HepG2 (cell line): ENCODE data around the gene APPBP2. TPM values are rescaled to one million over a fixed set of nuclear protein-coding genes. Genes with fewer than 3 reads are reported as not detected.
A peak's percentile ranks its signal among the peaks of the same experiment; 100 is the strongest.
"Not testable (repeated sequence)": the region's sequence is repeated elsewhere in the genome, so short reads cannot be mapped to it uniquely, and the experiment has no call there.

Experiments used
- ATAC-seq: fragments of 200-7000 bp; cut with Tn5 transposase; 3 replicates; pipeline ENCODE4 v1.9.1; 2020; ENCODE audit warnings: mild to moderate bottlenecking, moderate library complexity
- BruUV-seq: library from RNA; stranded (reverse); fragments of 400-500 nt; replicated peaks from 2 replicates; lab custom pipeline; 2021; lab: Mats Ljungman, UMichigan
- CTCF ChIA-PET: fragments of 300-600 bp; formaldehyde crosslinking; extraction: SDS; loops from one replicate; lab custom pipeline; 2021; ENCODE audit warnings: low total read pairs, inconsistent platforms, low intra/inter-chr PET ratio; lab: Yijun Ruan, JAX
- POLR2A ChIA-PET: fragments of 350-600 bp; sonication (Branson Sonifier 250); formaldehyde crosslinking; loops from one replicate; lab custom pipeline; 2020; ENCODE audit warnings: antibody characterized with exemption, inconsistent platforms; lab: Yijun Ruan, JAX
- DNase-seq: peaks from one replicate; pipeline ENCODE4 v3.0.0-alpha.2; 2015; ENCODE audit warnings: low spot score
- FAIRE-seq: peaks from 3 replicates; lab custom pipeline; 2011; peaks lifted over from hg19 to GRCh38; lab: Jason Lieb, UNC
- H2AFZ ChIP-seq: one replicate; pipeline ENCODE4 v1.6.1; 2011; ENCODE audit warnings: low read length, inconsistent platforms
- H3K27ac ChIP-seq: fragments of 300-600 bp; 3 replicates; pipeline ENCODE4 v1.8.0; 2011; ENCODE audit warnings: mixed run types, mild to moderate bottlenecking, mixed read lengths, low read length, inconsistent platforms; ENCODE audit not compliant: insufficient read depth; ENCODE audit errors: extremely low read length
- H3K27me3 ChIP-seq, 2 experiments: fragments of 200-600 bp in 1 of 2; 2 replicates in 1 of 2; 3 replicates in 1 of 2; pipeline versions ENCODE4 v1.6.0 to v1.8.0; 2011; ENCODE audit warnings: low read length in 2 of 2, mild to moderate bottlenecking in 2 of 2, moderate library complexity in 2 of 2, inconsistent platforms in 1 of 2; ENCODE audit not compliant: insufficient read depth in 2 of 2, control insufficient read depth in 1 of 2
- H3K36me3 ChIP-seq, 2 experiments: fragments of 200-600 bp in 1 of 2; replicated peaks in 1 of 2; 2 replicates in 1 of 2; 3 replicates in 1 of 2; pipeline versions ENCODE4 v1.5.1 to v1.8.0; 2011; ENCODE audit warnings: low read length in 2 of 2, inconsistent platforms in 1 of 2; ENCODE audit not compliant: insufficient read depth in 2 of 2, control insufficient read depth in 1 of 2
- H3K4me1 ChIP-seq: 2 replicates; pipeline ENCODE4 v1.5.1; 2012; ENCODE audit warnings: low read length, inconsistent platforms; ENCODE audit not compliant: insufficient read depth
- H3K4me2 ChIP-seq: 2 replicates; pipeline ENCODE4 v1.6.0; 2011; ENCODE audit warnings: low read depth, low read length, inconsistent platforms
- H3K4me3 ChIP-seq, 3 experiments: fragments of 200-600 bp in 1 of 3; sonication (generic), shearing (Covaris generic) in 1 of 3; replicated peaks in 1 of 3; 2 replicates each; pipeline ENCODE4 v1.5.1; 2011 to 2016; ENCODE audit warnings: low read length in 3 of 3, inconsistent platforms in 2 of 3, low read depth in 2 of 3, mild to moderate bottlenecking in 2 of 3, control low read depth in 1 of 3, mixed read lengths in 1 of 3; ENCODE audit not compliant: insufficient read depth in 1 of 3
- H3K79me2 ChIP-seq: one replicate; pipeline ENCODE4 v1.6.1; 2011; ENCODE audit warnings: low read length, inconsistent platforms; ENCODE audit not compliant: insufficient read depth
- H3K9ac ChIP-seq: 2 replicates; pipeline ENCODE4 v1.6.0; 2011; ENCODE audit warnings: mild to moderate bottlenecking, low read depth, low read length, inconsistent platforms; ENCODE audit not compliant: insufficient read depth
- H3K9me3 ChIP-seq: 2 replicates; pipeline ENCODE4 v1.5.1; 2012; ENCODE audit warnings: mild to moderate bottlenecking, low read length
- H4K20me1 ChIP-seq: 2 replicates; pipeline ENCODE4 v1.6.0; 2011; ENCODE audit warnings: inconsistent platforms, mild to moderate bottlenecking, low read length, moderate library complexity; ENCODE audit not compliant: insufficient read depth
- ATF7 ChIP-seq, 2 experiments: fragments of 450-650 bp in 1 of 2; sonication (generic) in 1 of 2; formaldehyde crosslinking in 1 of 2; IDR thresholded peaks; 2 replicates each; pipeline versions ENCODE4 v1.4.0 to v1.6.1; 2016 to 2020; ENCODE audit warnings: antibody characterized with exemption in 1 of 2, mild to moderate bottlenecking in 1 of 2, missing genetic modification reagents in 1 of 2
- CREB1 ChIP-seq, 2 experiments: fragments of 450-650 bp in 1 of 2; IDR thresholded peaks; 2 replicates each; pipeline ENCODE4 v1.6.1; 2016 to 2017; ENCODE audit warnings: control low read depth in 1 of 2, mild to moderate bottlenecking in 1 of 2, missing compliant biosample characterization in 1 of 2, missing genetic modification characterization in 1 of 2
- MXD4 ChIP-seq: IDR thresholded peaks from 2 replicates; pipeline ENCODE4 v1.6.1; 2016; ENCODE audit warnings: mild to moderate bottlenecking, missing biosample characterization, missing genetic modification reagents
- SMAD3 ChIP-seq: sonication (generic); formaldehyde crosslinking; IDR thresholded peaks from 2 replicates; pipeline ENCODE4 v1.4.0; 2020; ENCODE audit warnings: missing genetic modification reagents
- TCF12 ChIP-seq, 2 experiments: fragments of 450-650 bp in 1 of 2; sonication (generic) in 1 of 2; formaldehyde crosslinking in 1 of 2; IDR thresholded peaks; 2 replicates each; pipeline versions ENCODE4 v1.6.1 to v1.8.0; 2017 to 2022; ENCODE audit warnings: antibody characterized with exemption in 1 of 2, mild to moderate bottlenecking in 1 of 2, missing genetic modification reagents in 1 of 2, moderate library complexity in 1 of 2
- TGIF2 ChIP-seq: IDR thresholded peaks from 2 replicates; pipeline ENCODE4 v1.6.1; 2016; ENCODE audit warnings: control low read depth, missing compliant biosample characterization
- ZNF207 ChIP-seq: fragments of 450-650 bp; IDR thresholded peaks from 2 replicates; pipeline ENCODE4 v1.6.1; 2016; ENCODE audit warnings: antibody characterized with exemption, borderline replicate concordance
- WGBS: methylation state at CpG from one replicate; pipeline ENCODE4 v1.1.6; 2017; ENCODE audit warnings: low lambda C conversion rate; 5-methylcytosine and 5-hydroxymethylcytosine counted together
- in situ Hi-C: cut with HindIII; loops from 2 replicates; pipeline ENCODE4 v1.10.0; 2017; ENCODE audit warnings: low pct_unique_long_range_greater_than_20kb; ENCODE audit not compliant: extremely low pct_ligation_motif_present
- intact Hi-C: fragments of 100-400 bp; cut with micrococcal nuclease; formaldehyde crosslinking; loops from one replicate; pipeline ENCODE4 v1.10.0; 2022; ENCODE audit not compliant: unreplicated experiment
- polyA plus RNA-seq, 8 experiments: library from polyadenylated mRNA; depleted of rRNA in 3 of 8; stranded (reverse) in 7 of 8; unstranded in 1 of 8; fragments of >200 nt; fragmentation: Illumina TruSeq in 4 of 8; extraction: Trizol in 4 of 8; gene quantifications; 2 replicates each; pipeline versions ENCODE4 v1.2.1 to v1.2.3, GENCODE V29; 2011 to 2016; ENCODE audit warnings: low read depth in 4 of 8, missing spikeins in 1 of 8, mixed read lengths in 1 of 8; ENCODE audit not compliant: insufficient read depth in 1 of 8
- total RNA-seq, 5 experiments: library from RNA; depleted of rRNA; stranded (reverse); fragments of >200 nt; fragmentation: Illumina TruSeq; extraction: Trizol; gene quantifications; 2 replicates each; pipeline ENCODE4 v1.2.3, GENCODE V29; 2016; ENCODE audit warnings: low read depth in 1 of 5
- TF ChIP-seq, protein P1 (sequence below): sonication (generic); formaldehyde crosslinking; IDR thresholded peaks from 2 replicates; pipeline ENCODE4 v1.4.0; 2020; ENCODE audit warnings: missing genetic modification reagents

Gene APPBP2
- total and polyA plus RNA-seq, 2 of the 13 experiments (the other 11 are each of a cell fraction or from before 2014, with no cell fraction given): 17.5 to 45.8 TPM

GRCh38 chr17:60435244-60436167 lies 90.5 kb downstream of the APPBP2 start (continued):
- TF ChIP-seq, protein P1, sequence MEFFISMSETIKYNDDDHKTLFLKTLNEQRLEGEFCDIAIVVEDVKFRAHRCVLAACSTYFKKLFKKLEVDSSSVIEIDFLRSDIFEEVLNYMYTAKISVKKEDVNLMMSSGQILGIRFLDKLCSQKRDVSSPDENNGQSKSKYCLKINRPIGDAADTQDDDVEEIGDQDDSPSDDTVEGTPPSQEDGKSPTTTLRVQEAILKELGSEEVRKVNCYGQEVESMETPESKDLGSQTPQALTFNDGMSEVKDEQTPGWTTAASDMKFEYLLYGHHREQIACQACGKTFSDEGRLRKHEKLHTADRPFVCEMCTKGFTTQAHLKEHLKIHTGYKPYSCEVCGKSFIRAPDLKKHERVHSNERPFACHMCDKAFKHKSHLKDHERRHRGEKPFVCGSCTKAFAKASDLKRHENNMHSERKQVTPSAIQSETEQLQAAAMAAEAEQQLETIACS: no peak
- TF ChIP-seq MXD4 (CRISPR knock-in tag): peak; percentile 33; the same call in 1 of the 2 replicates
- no peak for TF ChIP-seq TCF12 (IDR thresholded peaks at IDR 0.05)
- no peak for TF ChIP-seq TCF12 (CRISPR knock-in tag; IDR thresholded peaks at IDR 0.05)
- no peak for TF ChIP-seq ZNF207
- peak; percentile 68; the same call in 1 of the 2 replicates for TF ChIP-seq SMAD3 (CRISPR knock-in tag)
- peak; percentile 66; the same call in 1 of the 2 replicates for TF ChIP-seq TGIF2 (CRISPR knock-in tag)
- TF ChIP-seq, all 625 proteins: peak for 72

DNA sequence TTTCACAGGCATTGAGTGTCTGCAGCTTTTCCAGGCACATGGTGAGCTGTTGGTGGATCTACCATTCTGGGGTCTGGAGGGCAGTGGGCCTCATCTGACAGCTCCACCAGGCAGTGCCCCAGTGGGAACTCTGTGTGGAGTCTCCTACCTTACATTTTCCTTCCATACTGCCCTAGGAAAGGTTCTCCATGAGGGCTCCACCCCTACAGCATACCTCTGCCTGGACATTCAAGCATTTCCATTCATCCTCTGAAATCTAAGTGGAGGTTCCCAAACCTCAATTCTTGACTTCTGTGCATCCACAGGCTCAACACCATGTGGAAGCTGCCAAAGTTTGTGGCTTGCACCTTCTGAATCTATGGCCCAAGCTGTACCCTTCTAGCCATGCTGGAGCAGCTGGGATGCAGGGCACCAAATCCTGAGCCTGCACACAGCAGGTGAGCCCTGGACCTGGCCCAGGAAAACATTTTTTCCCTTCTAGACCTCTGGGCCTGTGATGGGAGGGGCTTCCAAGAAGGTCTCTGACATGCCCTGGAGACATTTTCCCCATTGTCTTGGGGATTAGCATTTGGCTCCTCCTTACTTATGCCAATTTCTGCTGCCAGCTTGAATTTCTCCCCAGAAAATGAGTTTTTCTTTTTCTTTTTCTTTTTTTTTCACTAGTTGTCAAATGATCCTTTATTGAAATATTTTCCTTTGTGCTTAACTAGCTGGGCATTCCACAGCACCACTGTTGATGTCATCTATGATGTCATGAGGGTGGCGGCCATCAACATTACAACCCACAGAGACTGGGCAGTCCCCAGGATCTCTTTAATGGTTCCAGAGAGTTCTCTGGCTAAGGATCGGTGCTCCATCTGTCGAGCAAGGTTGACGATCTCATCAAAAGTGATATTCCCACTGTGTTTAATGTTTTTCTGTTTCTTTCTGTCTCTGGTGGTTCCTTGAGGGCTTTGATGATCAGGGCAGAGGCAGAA lies 92.7 kb downstream of the APPBP2 start:
- H3K79me2 ChIP-seq; BruUV-seq; H2AFZ ChIP-seq; H3K27ac ChIP-seq; ATAC-seq; DNase-seq; H4K20me1 ChIP-seq; H3K9ac ChIP-seq; POLR2A ChIA-PET; H3K36me3 ChIP-seq; CTCF ChIA-PET; H3K4me2 ChIP-seq; H3K4me3 ChIP-seq; FAIRE-seq; H3K27me3 ChIP-seq; TF ChIP-seq ATF7, CREB1 (CRISPR knock-in tag; IDR thresholded peaks at IDR 0.05): not testable (repeated sequence)
- intact Hi-C loops (loop anchor here (10.0 kb wide), 1 partner anchor 119 kb away; no protein-coding TSS in a partner anchor), in situ Hi-C loops (loop anchor here (10.0 kb wide), 1 partner anchor 269 kb away; no protein-coding TSS in a partner anchor)
- Histone ChIP-seq H3K9me3 (peaks cover 12% of the 10 kb centered on the region; the same call in 1 of the 2 replicates), H3K4me1 (peaks cover 17% of the 10 kb centered on the region)
- TF ChIP-seq ATF7 (IDR thresholded peaks at IDR 0.05) (peak; percentile 46; the same call in 1 of the 2 replicates), CREB1 (IDR thresholded peaks at IDR 0.05) (peak; percentile 68)
- 22% methylated on average over 4 of the region's 4 CpGs for WGBS

- H3K4me3 ChIP-seq, H2AFZ ChIP-seq, H3K79me2 ChIP-seq, BruUV-seq, H3K4me1 ChIP-seq, FAIRE-seq, H3K9ac ChIP-seq, CTCF ChIA-PET, H3K27me3 ChIP-seq, POLR2A ChIA-PET, ATAC-seq, H4K20me1 ChIP-seq, H3K4me2 ChIP-seq, DNase-seq, H3K27ac ChIP-seq, H3K36me3 ChIP-seq: not testable (repeated sequence)
- intact Hi-C loops (loop anchor here (10.0 kb wide), 1 partner anchor 116 kb away; no protein-coding TSS in a partner anchor), in situ Hi-C loops (loop anchor here (10.0 kb wide), 1 partner anchor 266 kb away; no protein-coding TSS in a partner anchor)
- 70% methylated on average over 7 of the region's 7 CpGs for WGBS
- peaks cover 12% of the 10 kb centered on the region; the same call in 1 of the 2 replicates for H3K9me3 ChIP-seq
Measured at GRCh38 chr17:60430561-60430960, 95.5 kb downstream of the APPBP2 start.
